Measurements from ENCODE around the gene CCDC197.

The CCDC197 gene

DNA sequence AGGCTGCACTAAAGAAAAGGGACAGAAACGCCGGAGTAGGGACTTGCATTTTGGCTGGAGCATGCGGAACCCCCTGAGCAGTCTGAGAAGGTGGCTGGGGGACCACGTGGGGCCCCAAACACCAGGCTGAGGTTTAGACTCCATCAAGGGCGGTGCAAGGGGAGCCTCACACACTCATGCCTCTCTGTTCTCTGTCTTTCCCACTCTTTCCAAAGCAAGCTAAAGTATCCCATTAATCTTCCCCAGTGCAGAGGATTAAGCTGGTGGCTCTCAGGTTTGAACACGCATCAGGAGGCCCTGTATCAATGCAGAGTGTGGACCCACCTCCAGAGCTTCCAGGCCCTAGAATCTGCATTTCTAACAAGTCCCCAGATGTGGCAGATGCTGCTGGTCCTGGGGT lies 13.5 kb downstream of the CCDC197 start:
- Histone ChIP-seq H4K20me1 (ENCODE audit: insufficient read depth, low read length) (no peaks in the 10 kb centered on the region), H3K27ac (ENCODE audit: low read depth, low read length, poor library complexity, severe bottlenecking) (no peak overlapping the region), H3K9me3 (ENCODE audit: low read length) (no peaks in the 10 kb centered on the region), H3K27me3 (ENCODE audit: insufficient read depth, low read length) (peaks cover 8% of the 10 kb centered on the region), H3K4me1 (ENCODE audit: insufficient read depth, low read length, severe bottlenecking) (no peaks in the 10 kb centered on the region), H3K79me2 (ENCODE audit: insufficient read depth, low read length) (no peaks in the 10 kb centered on the region), H3K9me2 (ENCODE audit: low read depth, low read length) (no peaks in the 10 kb centered on the region), H3K36me3 (ENCODE audit: insufficient read depth, low read length) (no peaks in the 10 kb centered on the region), H3K9ac (ENCODE audit: low read length) (no peak overlapping the region), H3F3A (ENCODE audit: insufficient read depth, low read length) (no peaks in the 10 kb centered on the region), H3K4me3 (ENCODE audit: low read depth, low read length, poor library complexity, severe bottlenecking) (no peak overlapping the region), H3K4me2 (ENCODE audit: low read length) (no peak overlapping the region), H2AFZ (ENCODE audit: low read length) (no peak overlapping the region)
- TF ChIP-seq EZH2 (IDR thresholded peaks at IDR 0.05; ENCODE audit: borderline replicate concordance, low read length) (no peak), CTCF (IDR thresholded peaks at IDR 0.05; ENCODE audit: low read length) (no peak)

GRCh38 chr14:94011795-94012194 lies 14.7 kb downstream of the CCDC197 start:
- Histone ChIP-seq H2AFZ (ENCODE audit: low read length) (no peak overlapping the region), H3K36me3 (ENCODE audit: insufficient read depth, low read length) (no peaks in the 10 kb centered on the region), H4K20me1 (ENCODE audit: insufficient read depth, low read length) (no peaks in the 10 kb centered on the region), H3K4me1 (ENCODE audit: insufficient read depth, low read length, severe bottlenecking) (no peaks in the 10 kb centered on the region), H3K27me3 (ENCODE audit: insufficient read depth, low read length) (peaks cover 11% of the 10 kb centered on the region), H3K9me3 (ENCODE audit: low read length) (no peaks in the 10 kb centered on the region), H3K27ac (ENCODE audit: low read depth, low read length, poor library complexity, severe bottlenecking) (no peak overlapping the region), H3K4me2 (ENCODE audit: low read length) (no peak overlapping the region), H3K9ac (ENCODE audit: low read length) (no peak overlapping the region), H3F3A (ENCODE audit: insufficient read depth, low read length) (no peaks in the 10 kb centered on the region), H3K4me3 (ENCODE audit: low read depth, low read length, poor library complexity, severe bottlenecking) (no peak overlapping the region), H3K9me2 (ENCODE audit: low read depth, low read length) (no peaks in the 10 kb centered on the region), H3K79me2 (ENCODE audit: insufficient read depth, low read length) (no peaks in the 10 kb centered on the region)
- no peak for TF ChIP-seq EZH2 (IDR thresholded peaks at IDR 0.05; ENCODE audit: borderline replicate concordance, low read length)

GRCh38 chr14:94014382-94014781 lies 17.3 kb downstream of the CCDC197 start:
- Histone ChIP-seq H3K9me3 (ENCODE audit: low read length) (no peaks in the 10 kb centered on the region), H3K9ac (ENCODE audit: low read length) (no peak overlapping the region), H3K27me3 (ENCODE audit: insufficient read depth, low read length) (peaks cover 16% of the 10 kb centered on the region), H3K36me3 (ENCODE audit: insufficient read depth, low read length) (no peaks in the 10 kb centered on the region), H4K20me1 (ENCODE audit: insufficient read depth, low read length) (no peaks in the 10 kb centered on the region), H3K4me2 (ENCODE audit: low read length) (no peak overlapping the region), H3K79me2 (ENCODE audit: insufficient read depth, low read length) (no peaks in the 10 kb centered on the region), H3F3A (ENCODE audit: insufficient read depth, low read length) (no peaks in the 10 kb centered on the region), H3K4me1 (ENCODE audit: insufficient read depth, low read length, severe bottlenecking) (no peaks in the 10 kb centered on the region), H3K9me2 (ENCODE audit: low read depth, low read length) (no peaks in the 10 kb centered on the region), H3K4me3 (ENCODE audit: low read depth, low read length, poor library complexity, severe bottlenecking) (no peak overlapping the region), H2AFZ (ENCODE audit: low read length) (no peak overlapping the region), H3K27ac (ENCODE audit: low read depth, low read length, poor library complexity, severe bottlenecking) (no peak overlapping the region)
- TF ChIP-seq EZH2 (IDR thresholded peaks at IDR 0.05; ENCODE audit: borderline replicate concordance, low read length) (no peak), CTCF (IDR thresholded peaks at IDR 0.05; ENCODE audit: low read length) (no peak)

- H3K27me3 ChIP-seq (ENCODE audit: insufficient read depth, low read length): peaks cover 16% of the 10 kb centered on the region
- no peaks in the 10 kb centered on the region for H3K9me3 ChIP-seq (ENCODE audit: low read length)
Measured at GRCh38 chr14:94015223-94015622, 18.1 kb downstream of the CCDC197 start.

More at GRCh38 chr14:94015223-94015622, 18.1 kb downstream of the CCDC197 start:
- no peak overlapping the region for H3K27ac ChIP-seq (ENCODE audit: low read depth, low read length, poor library complexity, severe bottlenecking)
- no peak for TF ChIP-seq EZH2 (IDR thresholded peaks at IDR 0.05; ENCODE audit: borderline replicate concordance, low read length)
- H3K4me3 ChIP-seq (ENCODE audit: low read depth, low read length, poor library complexity, severe bottlenecking): no peak overlapping the region
- H2AFZ ChIP-seq (ENCODE audit: low read length): no peak overlapping the region
- no peak overlapping the region for H3K4me2 ChIP-seq (ENCODE audit: low read length)
- no peaks in the 10 kb centered on the region for H3K9me2 ChIP-seq (ENCODE audit: low read depth, low read length)
- H3F3A ChIP-seq (ENCODE audit: insufficient read depth, low read length): no peaks in the 10 kb centered on the region
- H3K36me3 ChIP-seq (ENCODE audit: insufficient read depth, low read length): no peaks in the 10 kb centered on the region
- H4K20me1 ChIP-seq (ENCODE audit: insufficient read depth, low read length): no peaks in the 10 kb centered on the region
- H3K4me1 ChIP-seq (ENCODE audit: insufficient read depth, low read length, severe bottlenecking): no peaks in the 10 kb centered on the region
- H3K9ac ChIP-seq (ENCODE audit: low read length): no peak overlapping the region
- H3K79me2 ChIP-seq (ENCODE audit: insufficient read depth, low read length): no peaks in the 10 kb centered on the region

Data from OCI-LY1 (cell line).